RWPE1 (cell line): ENCODE data around the gene PRKD1.

Experiments
- CTCF ChIA-PET: fragments of 350-600 bp; sonication (Branson Sonifier 250); formaldehyde crosslinking; extraction: SDS; loops from one replicate; lab custom pipeline; 2021; lab: Yijun Ruan, JAX
- POLR2A ChIA-PET: fragments of 400-600 bp; formaldehyde crosslinking; extraction: SDS; loops from one replicate; lab custom pipeline; 2020; ENCODE audit warnings: antibody characterized with exemption; ENCODE audit not compliant: low non-redundant PET; lab: Yijun Ruan, JAX
- DNase-seq: peaks from one replicate; pipeline ENCODE4 v3.0.0; 2012; ENCODE audit warnings: low spot score
- H3K27ac ChIP-seq: fragments of 450-650 bp; 2 replicates; pipeline ENCODE4 v1.5.1; 2017
- TF ChIP-seq, protein P1 (sequence below): fragments of 450-650 bp; conservative IDR thresholded peaks from 2 replicates; pipeline ENCODE4 v1.5.1; 2017; ENCODE audit warnings: low read depth, mild to moderate bottlenecking

Gene PRKD1

DNA sequence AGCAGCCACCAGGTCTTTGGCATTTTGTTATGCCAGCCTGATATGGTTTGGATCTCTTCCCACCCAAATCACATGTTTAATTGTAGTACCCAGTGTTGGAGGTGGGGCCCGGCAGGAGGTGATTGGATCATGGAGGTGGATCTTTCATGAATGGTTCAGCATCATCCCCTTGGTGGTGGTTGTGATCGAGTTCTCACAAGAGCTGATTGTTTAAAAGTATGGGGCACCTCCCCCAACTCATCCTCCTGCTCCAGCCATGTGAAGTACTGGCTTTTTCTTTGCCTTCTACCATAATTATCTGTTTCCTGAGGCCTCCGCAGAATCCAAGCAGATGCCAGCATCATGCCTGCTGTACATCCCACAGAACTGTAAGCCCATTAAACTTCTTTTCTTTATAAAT, 12.8 kb upstream of the PRKD1 start:
- ChIA-PET CTCF (no interaction called here), POLR2A (no interaction called here)
- TF ChIP-seq, protein P1, sequence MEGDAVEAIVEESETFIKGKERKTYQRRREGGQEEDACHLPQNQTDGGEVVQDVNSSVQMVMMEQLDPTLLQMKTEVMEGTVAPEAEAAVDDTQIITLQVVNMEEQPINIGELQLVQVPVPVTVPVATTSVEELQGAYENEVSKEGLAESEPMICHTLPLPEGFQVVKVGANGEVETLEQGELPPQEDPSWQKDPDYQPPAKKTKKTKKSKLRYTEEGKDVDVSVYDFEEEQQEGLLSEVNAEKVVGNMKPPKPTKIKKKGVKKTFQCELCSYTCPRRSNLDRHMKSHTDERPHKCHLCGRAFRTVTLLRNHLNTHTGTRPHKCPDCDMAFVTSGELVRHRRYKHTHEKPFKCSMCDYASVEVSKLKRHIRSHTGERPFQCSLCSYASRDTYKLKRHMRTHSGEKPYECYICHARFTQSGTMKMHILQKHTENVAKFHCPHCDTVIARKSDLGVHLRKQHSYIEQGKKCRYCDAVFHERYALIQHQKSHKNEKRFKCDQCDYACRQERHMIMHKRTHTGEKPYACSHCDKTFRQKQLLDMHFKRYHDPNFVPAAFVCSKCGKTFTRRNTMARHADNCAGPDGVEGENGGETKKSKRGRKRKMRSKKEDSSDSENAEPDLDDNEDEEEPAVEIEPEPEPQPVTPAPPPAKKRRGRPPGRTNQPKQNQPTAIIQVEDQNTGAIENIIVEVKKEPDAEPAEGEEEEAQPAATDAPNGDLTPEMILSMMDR: no peak
- H3K27ac ChIP-seq: no peak overlapping the region
- DNase-seq: no peak

DNA sequence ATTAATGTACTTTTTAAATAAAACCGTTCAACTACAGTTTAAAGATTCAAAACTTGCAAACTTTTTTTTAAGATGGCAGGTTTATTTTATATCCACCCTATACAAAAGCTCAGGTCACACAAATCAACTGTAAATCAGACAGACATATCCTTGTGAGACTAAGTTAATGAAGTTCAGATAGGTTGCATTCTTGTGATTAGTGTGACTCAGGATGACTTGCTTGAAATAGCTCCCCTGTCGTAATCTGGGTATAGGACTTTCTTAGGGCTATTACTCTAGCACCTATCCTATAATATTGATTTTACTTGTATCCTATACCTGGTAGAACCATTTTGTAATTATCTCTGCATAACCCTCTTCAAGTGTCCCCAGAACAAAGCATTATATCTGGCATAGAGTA, 9.5 kb upstream of the PRKD1 start:
- ChIA-PET POLR2A (no interaction called here), CTCF (no interaction called here)
- H3K27ac ChIP-seq: no peak overlapping the region
- TF ChIP-seq, protein P1: no peak
- DNase-seq: peak; percentile 34

GRCh38 chr14:29930283-29930682, 2.6 kb upstream of the PRKD1 start:
- TF ChIP-seq, protein P1: no peak
- H3K27ac ChIP-seq: no peak overlapping the region
- ChIA-PET CTCF (no interaction called here), POLR2A (no interaction called here)
- DNase-seq: peak; percentile 28

DNA sequence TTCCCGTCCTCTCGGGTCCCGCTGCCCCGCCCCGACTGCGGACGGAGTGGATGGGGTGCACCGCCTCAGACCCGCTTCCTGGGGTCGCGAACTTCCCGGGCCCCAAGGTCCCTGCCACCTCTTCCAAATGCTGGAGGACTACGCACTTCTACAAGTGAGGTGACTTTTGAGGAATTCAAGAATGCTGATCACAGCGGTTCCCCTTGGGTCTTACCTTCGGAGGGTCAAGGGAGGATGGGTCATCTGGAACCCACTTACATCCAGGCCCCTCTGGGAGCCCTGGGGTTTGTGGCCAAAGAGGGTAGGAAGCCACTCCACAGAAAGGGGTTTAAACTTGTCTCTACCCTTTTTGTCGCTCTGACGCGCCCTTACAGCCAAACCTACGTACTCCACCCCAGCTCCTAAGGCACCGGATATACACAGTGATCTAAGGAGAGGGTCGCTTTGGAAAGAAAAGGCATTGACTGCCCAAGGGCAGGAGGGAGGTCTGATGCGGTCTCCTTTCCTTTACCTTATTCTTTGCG, 532 bp upstream of the PRKD1 start:
- TF ChIP-seq, protein P1: no peak
- H3K27ac ChIP-seq: no peak overlapping the region
- ChIA-PET CTCF (no interaction called here), POLR2A (no interaction called here)
- no peak for DNase-seq

DNA sequence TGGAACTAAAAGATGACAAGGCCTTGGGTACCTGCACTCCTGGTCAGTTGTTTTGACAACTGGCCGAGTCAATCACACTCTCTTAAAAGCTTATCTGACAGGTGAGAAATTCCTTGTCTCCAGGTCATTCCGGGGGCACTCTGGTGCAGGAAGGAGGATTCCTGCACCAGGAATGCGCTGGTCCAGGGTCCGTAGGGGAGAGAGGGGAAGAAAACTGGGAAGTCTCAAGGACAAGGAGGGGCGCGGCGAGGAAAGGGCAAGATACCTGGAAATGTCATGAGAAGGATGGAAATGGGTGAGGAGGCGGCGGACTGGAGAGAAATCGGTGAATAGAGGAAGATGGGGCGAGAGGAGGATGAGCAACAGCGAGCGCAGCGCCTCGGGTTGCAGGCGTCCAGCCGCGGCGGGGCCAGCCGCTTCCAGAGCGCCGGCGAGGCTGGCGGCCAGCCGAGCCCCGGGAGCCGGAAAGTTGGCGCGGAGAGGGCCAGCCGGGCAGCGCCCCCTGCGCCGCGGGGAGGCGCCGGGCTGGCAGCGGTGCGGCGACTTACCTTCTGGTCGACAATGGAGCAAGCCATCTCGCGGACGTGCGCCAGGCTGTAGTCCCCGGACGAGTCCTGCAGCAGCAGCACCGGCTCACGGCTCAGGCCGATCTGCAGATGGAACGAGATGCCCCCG, 809 bp downstream of the PRKD1 start:
- peak; percentile 38 for DNase-seq
- no peak overlapping the region for H3K27ac ChIP-seq
- POLR2A ChIA-PET: no interaction called here
- TF ChIP-seq, protein P1: 0 out of 2 replicates have a peak, but pooled peaks have one; percentile 14
- CTCF ChIA-PET: interaction anchor here (0.6 to 0.9 kb wide), 4 partner anchors 24 to 1181 kb away, joined by 3 to 5 read pairs (median 4); no protein-coding TSS in a partner anchor

GRCh38 chr14:29926228-29926627, 1.4 kb downstream of the PRKD1 start:
- no peak overlapping the region for H3K27ac ChIP-seq
- POLR2A ChIA-PET: no interaction called here
- CTCF ChIA-PET: interaction anchor here (0.7 kb wide), 1 partner anchor 277 kb away, joined by 5 read pairs; no protein-coding TSS in a partner anchor

More at GRCh38 chr14:29926228-29926627, 1.4 kb downstream of the PRKD1 start:
- TF ChIP-seq, protein P1: no peak
- DNase-seq: no peak
